GM18861 (cell line): ENCODE measurements around the gene RHOA.
A peak's percentile ranks its signal among the peaks of the same experiment; 100 is the strongest.

Experiments used
- ATAC-seq: cut with Tn5 transposase; IDR thresholded peaks from one replicate; pipeline ENCODE4 v1.9.1; 2021; ENCODE audit not compliant: unreplicated experiment

RHOA gene

DNA sequence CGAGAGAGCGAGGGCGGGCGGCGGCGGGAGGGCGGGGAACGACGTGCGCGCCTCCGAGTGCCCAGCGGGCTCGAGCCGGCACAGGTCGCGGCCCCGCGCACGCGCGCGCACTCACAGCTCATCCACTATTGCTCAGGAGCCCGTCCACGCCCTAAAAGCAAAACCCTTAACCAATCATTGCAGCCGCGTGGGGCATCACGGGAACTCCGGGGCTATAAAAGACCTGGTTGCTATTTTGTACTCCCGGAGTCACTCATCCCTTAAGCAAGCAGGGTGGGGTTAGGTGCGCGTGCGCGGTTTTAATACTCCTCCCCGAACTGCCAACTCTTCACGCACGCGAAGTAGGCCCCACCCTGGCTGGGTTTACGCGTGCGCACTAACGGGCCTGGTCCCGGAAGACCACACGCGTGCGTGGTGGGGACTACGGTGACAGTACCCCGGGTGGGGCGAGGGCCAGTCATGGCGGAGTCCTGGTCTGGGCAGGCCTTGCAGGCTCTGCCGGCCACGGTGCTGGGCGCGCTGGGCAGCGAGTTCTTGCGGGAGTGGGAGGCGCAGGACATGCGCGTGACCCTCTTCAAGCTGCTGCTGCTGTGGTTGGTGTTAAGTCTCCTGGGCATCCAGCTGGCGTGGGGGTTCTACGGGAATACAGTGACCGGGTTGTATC is at the start of gene RHOA, which contains the start of gene TCTA:
TSS of gene RHOA (minus strand) at position 9 of the 664 bp plus-strand sequence. CDS start 36,387 bp downstream, outside the sequence.
TSS of gene TCTA (plus strand) at position 456 of the 664 bp plus-strand sequence. CDS start at position 460, 4 bp downstream.
- ATAC-seq, result peak; percentile 60

DNA sequence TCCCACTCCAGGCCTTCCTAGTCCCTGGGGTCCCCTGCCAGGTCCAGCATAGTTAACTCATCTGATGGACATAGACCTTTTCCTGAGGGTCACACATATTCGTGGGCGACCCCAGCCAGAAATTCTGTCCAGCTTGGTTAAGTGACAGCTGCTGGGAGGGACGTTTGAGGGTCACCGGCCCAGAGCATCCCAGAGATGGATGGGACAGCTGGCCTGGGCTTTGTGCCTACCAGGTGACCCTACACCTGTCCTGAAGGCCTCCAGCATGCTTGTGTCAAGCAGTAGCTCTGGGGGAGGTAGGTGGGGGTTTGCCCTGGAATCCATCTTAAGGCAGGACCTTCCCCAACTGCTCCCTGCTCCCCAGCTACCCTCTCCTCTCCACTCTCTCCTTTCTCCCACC is 49.2 kb upstream of the RHOA start:
- ATAC-seq, result no peak

DNA sequence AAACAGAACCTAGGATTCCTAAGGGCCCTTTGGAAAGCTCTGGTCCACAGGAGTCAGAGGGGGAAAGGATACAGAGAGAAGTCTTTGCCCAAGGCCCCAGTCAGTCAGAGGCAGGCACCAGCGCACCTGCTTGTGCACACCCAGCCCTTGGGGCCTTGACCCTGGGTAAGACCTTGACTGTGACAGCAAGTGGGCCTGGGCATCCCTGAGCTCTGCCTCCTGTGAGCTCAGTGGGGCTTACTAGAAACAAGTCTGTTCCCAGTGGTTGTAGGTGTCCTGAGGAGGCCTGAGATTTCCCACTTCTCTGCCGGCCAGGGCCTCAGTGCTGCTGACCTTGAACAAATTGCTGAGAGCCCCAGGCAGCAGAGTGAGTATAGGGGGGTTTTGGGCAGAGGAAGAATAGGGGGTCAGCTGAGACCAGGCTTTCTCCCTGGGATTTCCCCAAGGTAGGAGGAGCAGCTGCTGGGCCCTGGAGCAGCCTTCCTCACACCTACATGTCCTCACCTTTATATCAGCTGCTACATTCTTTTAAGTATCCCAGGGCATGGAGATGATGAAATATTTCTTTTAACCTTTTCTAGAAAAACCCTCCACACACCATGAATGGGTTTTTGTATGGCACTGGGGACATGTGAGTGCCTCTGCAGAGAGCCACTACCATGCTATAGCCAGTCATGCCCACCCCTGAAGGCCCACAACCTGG is 48.6 kb upstream of the RHOA start:
- ATAC-seq, result no peak

DNA sequence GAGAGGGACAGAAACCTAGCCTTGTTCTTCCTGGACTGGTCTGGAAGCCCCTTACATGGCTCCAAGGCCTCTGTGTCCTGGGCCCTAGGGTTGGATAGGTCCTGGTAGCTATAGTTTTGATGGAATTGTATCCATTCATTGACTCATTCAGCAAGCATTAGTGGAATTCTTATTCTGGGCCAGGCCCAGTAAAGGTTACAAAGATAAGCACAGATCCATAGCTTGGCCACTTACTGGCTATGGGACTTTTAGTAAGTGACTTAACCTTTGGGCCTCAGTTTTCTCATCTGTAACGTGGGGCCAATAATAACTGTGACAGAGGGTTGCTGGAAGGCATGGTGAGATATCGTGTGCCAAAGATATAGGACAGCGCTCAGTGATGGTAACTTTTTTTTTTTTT is 44.7 kb upstream of the RHOA start:
- ATAC-seq, result no peak

DNA sequence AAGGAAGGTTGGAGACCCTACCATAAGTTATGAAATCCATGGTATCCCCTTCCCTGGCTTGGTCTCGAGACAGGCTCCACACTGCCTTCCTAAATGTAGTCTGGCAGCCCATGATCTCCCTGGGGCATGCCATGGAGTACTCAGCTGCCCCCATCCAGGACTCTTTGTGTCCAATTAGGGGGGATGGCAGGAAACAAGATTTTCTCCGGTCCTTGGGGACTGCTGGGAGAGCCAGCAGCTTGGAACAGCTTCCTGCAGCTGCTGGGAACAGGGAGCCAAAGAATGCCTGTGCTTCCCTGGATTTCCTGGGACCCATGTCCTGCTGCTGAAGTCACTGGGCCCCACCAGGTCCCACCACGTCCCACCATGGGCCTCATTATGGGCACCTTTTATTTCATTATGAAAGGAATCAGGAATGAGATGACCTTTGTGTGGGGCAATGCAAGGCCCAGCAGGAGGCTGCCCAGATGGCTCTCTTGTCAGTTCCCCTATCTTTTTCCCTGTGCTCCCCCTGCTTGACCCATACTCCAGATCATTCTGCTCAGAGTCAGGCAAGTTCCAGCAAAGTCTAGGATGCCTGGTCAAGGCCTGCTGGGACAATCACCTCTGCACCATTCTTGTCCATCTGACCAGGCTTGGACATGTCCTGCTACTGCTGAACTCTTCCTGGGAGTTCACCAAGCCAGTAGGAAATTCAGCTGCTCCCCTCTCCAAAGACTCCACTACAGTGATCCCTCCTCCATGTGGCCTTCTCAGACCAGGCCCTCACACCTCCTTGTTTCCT is 43.3 kb upstream of the RHOA start:
- no peak for ATAC-seq

DNA sequence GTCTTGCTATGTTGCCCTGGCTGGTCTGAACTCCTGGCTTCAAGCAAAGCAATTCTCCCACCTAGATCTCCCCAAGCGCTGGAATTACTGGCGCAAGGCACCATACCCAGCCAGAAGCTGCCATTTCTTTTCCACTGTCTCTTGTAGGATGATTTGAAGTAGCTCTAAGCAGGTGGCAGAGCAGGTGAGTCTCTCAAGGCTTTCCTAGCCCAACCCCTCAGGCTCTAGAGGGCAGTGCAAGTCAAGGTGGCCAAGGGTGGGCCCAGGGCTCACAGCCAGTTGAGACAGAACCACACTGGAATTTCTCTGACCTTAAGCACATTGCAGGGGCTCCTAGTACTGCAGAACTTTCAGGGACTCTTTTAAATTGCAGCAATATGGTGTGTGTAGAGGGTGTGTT is 42.7 kb upstream of the RHOA start:
- no peak for ATAC-seq

DNA sequence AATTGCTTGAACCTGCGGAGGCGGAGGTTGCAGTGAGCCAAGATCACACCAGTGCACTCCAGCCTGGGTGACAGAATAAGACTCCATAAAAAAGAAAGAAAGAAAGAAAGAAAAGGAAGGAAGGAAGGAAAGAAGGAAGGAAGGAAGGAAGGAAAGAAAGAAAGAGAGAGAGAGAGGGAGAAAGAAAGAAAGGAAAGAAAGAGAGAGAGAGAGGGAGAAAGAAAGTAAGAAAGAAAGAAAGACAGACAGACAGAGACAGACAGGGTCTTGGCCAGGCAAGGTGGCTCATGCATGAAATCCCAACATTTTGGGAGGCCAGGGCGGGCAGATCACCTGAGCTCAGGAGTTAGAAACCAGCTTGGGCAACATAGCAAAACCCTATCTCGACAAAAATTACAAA is 41.8 kb upstream of the RHOA start:
- ATAC-seq, result no peak

DNA sequence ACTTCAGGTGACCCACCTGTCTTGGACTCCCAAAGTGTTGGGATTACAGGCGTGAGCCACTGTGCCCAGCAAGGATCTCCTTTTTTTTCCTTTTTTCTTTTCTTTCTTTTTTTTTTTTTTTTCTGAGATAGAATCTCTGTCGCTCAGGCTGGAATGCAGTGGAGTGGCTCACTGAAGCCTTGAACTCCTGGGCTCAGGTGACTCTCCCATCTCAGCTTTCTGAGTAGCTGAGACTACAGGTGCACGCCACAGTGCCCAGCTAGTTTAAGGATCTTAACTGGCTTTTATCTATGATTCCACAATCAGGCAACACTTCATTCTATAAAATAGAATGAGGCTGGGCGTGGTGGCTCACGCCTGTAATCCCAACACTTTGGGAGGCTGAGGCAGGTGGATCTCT is 33.6 kb upstream of the RHOA start:
- no peak for ATAC-seq

DNA sequence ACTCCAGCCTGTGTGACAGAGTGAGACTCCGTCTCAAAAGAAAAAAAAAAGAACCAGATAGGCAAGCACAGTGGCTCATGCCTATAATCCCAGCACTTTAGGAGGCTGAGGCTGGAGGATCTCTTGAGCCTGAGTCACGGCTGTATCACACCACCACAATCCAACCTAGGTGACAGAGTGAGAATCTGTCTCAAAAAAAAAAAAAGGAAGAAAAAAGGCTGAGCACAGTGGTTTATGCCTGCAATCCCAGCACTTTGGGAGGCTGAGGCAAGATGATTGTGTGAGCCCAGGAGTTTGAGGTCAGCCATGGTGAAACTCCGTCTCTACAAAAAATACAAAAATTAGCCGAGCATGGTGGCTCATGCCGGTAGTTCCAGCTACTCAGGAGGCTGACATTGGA is 23.0 kb upstream of the RHOA start:
- no peak for ATAC-seq

DNA sequence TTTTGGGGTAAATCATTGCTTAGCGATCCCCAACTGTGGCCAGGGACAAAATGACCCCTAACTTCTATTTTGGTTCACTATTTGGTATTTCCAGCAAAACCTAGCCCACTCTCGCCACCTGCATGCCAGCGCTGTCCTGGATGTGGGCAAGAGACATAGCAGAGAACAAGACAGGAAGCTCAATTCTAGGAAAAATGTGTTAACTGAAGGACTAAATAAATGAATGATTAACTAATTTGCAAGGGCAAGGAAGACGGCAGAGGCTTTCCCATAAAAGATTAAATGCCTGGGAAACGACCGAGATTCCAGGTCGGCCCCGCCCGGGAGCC is 16.9 kb upstream of the RHOA start:
- no peak for ATAC-seq

DNA sequence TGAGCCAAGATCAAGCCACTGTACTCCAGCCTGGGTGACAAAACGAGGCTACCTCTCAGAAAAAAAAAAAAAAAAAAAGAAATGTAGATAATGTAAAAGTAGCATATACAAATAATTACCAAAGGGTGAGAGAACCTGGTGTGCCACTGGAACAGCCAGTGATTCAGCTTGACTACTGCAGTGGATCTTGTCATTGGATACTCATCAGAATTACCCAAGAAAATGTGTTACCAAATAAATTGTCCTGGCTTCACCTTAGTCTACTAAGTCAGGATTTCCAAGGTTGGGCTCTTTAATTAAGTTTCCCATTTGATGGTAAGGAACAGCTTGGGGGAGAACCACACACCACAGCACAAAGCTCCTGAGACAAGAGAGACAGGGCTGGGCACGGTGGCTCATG is 15.8 kb upstream of the RHOA start:
- no peak for ATAC-seq

DNA sequence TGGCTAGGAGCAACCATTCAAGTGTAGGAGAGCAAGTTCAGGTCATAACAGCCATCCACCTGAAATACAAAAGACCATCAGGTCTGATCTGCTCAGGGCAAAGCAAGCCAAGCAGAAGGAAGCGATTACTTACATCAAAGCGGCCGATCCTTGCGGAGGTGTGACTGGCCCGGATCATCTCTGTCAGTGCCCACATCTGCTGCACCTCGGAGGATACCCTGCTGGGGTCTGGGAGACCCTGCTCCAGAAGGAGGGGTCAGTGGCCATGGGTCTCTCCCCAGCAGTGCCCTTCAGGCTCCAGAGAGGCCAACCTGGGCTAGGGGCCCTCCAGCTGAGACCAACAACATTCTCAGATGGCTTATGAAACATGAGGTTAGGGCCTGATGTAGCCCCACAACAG is 13.0 kb upstream of the RHOA start:
- no peak for ATAC-seq

DNA sequence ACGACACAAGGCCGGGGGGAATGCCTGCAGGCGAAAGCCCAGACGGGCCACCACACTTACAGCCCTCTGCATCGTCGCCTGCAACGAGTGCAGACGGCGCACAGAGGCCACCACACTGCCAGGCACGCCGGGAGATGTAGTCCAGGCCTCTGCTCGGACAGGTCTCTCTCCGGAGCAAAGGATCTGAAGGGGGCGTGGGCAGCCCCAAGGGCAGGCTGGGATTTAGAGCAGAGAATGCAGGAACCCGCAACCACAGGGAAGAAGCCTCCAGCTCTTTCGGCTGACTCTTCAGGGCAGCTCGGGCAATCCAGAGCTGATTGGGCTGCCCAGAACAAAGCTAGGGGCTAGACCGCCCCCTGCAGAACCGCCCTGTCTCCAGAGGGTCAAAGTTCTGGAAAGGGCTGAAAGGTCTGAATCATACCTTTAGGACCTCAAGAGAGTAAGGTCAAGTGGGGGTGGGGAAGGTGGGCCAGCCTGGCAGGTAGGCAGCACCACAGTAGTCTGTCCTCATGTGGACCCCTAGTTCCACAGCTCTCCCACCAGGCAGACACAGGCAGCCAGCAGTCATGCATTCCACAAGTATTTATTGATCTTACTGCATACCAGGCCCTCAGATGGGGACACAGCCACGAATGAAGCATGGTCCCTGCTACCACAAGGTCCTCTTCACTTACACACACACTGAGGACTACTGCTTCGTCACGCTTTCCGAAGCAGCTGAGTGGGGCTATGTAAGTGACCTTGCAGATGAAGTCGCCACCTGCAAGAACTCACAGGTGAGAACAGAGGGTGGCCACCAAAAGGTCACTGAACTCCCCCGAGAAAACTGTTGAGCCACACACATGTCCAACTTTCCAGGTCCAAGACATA is 10.8 kb upstream of the RHOA start, which contains the start of gene AMT:
TSS of gene AMT (minus strand) at position 95 of the 870 bp plus-strand sequence. CDS start at position 72, 23 bp downstream.
- ATAC-seq, result no peak

DNA sequence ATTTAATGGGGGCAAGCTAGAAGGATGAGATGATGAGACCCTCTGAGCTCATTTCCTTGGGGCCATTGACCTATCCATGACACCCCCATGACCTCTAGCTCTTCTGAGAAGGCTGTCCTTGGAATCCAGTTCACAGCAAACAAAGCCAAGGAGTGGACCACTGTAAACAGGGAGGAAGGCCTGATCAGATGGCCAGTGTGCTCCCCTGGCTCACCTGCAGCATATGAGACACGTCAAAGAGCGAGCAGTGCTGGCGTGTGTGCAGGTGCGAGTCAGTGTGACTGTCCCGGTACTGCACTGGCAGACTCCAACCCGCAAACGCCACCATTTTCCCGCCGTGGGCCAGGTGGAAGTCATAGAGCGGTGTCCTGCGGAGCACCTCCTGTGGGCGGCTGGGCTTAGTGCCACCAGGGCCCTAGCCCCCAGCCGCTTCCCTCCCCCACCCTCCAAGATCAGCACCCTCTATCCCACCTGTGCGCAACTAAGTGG is 10.2 kb upstream of the RHOA start:
- ATAC-seq, result no peak

DNA sequence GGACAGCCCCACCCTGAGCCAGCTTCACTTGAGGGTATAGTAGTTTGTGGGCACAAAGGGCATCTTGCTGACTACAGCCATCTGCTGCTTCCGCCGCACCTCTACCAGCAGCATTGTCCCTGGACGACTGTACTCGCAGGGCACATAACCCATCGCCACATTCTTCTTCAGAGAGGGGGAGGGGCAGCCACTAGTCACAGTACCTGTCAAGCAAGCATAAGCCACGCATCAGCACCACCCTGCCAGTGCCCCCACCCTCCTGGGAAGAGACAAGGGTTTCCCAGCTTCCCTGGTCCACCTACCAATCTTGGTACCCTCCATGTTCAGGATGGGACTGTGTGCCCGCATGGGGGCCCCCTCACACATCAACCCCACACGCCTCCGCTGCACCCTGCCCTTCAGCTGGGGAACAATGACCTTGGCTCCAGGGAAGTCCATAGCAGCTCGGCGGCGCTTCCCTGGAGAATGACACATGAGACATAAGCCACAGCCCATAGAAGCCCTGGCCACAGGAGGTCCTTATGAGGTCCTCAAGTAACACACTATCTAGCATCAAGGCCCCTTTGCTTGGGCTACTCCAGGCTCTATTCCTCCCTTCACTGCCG is 5.8 kb upstream of the RHOA start:
- ATAC-seq, result no peak

DNA sequence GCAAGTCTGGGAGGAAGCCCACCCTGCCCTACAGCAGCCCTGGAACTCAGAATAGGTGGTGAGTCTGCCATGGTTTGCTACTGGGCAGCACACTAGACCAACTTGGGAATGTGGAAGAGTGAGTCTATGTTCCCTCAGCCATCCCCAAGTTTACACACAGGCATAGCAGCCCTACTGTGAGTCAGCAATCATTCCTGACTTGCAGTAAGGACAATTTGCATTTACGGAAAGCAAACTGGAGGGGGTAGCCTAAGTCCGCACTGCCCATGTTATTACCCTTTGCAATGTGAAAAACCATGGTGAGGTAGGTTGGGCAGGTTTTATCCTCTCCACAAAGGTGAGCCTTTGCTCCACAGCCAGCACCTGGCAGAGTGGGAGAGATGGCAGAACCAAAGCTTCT is 5.1 kb upstream of the RHOA start:
- no peak for ATAC-seq

DNA sequence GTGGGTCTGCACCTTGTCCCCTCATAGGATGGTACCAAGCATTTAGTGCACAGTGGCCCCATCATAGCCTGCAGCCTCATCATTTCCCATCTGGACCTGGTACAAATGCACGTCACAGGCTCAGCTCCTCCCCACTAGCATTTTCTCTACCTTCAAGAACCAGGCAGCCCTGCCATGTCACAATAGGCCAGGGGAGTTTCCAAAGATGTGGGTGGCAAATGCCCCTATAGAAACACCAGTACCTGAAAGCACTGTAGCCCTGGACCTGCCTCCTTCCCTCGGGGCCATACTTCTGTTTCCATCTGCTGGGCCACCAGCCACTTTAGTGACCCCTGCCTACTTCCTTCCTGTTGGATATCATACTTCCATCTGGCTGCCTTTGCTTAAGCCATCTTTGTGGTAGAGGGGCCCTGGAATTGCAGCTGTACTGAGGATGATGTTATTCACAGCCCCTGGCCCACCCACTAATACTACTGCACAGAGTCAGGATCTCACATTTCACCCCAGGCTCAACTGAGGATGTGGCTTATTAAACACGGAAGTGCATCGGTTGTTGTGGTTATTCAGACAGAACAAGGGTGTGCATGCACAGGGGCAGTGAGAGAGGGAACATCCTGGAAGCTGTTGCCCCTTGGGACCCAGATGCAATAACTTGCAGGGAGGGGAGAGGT is 4.3 kb upstream of the RHOA start:
- ATAC-seq, result no peak

DNA sequence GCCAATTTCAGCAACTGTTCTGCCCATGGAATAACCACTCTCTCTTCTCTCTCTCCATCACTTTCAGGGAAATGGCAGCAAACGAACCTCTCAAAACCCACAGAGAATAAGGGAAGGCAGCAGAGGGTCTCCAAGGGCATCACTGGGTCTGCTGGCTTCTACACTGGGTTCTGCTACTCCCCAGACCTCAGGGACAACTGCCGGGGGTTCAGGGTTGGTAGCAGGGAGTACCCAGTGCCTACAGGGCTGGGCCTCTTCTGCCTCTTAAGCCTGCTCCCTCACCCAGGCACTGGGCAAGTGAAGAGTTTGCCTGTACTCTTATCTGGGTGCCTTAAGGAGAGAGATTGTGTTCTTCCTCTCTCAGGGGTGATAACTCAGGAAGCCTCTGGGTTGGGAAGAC is 3.0 kb upstream of the RHOA start:
- no peak for ATAC-seq

DNA sequence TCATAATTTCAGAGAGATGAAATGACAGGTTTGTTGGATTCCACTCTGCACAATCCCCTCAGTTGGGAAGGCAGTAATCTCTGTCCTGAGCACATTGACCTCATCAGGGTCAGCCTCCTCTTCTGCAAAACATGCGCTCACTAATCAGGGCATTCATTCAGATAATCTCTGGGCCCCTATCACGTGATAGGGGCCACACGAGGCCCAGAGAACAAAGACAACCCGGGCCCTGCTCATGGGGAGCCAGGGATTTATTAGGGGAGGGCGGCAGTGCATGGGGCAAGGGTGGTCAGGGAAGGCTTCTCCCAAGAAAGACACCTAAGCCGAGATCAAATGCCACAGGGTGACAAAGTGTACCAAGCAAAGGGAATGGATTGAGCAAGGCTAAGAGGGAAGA is 1.6 kb upstream of the RHOA start:
- no peak for ATAC-seq
